CD14-positive monocyte (primary cell): ENCODE measurements around the gene ZNF81. TPM values are rescaled to one million over a fixed set of nuclear protein-coding genes. Genes with fewer than 3 reads are reported as not detected.

Experiments
- DNase-seq, 3 donors: peaks; one replicate each; pipeline ENCODE4 v3.0.0-alpha.2; 2011 to 2022
- H2AFZ ChIP-seq: 2 replicates; pipeline ENCODE4 v1.6.0; 2012; ENCODE audit warnings: mild to moderate bottlenecking, low read depth, low read length, inconsistent platforms; ENCODE audit not compliant: insufficient read depth, poor library complexity, severe bottlenecking
- H3K27ac ChIP-seq, 2 donors: 1 replicate in 1 of 2; 2 replicates in 1 of 2; pipeline ENCODE4 v1.5.1; 2012 to 2013; ENCODE audit warnings: low read length in 2 of 2, control low read depth in 1 of 2, inconsistent platforms in 1 of 2, low read depth in 1 of 2, mild to moderate bottlenecking in 1 of 2
- H3K27me3 ChIP-seq, 2 donors: one replicate each; pipeline versions ENCODE4 v1.6.0 to v1.6.1; 2011 to 2013; ENCODE audit warnings: low read length in 2 of 2; ENCODE audit not compliant: control insufficient read depth in 2 of 2, insufficient read depth in 2 of 2
- H3K36me3 ChIP-seq, 2 donors: replicated peaks in 1 of 2; 1 replicate in 1 of 2; 2 replicates in 1 of 2; pipeline versions ENCODE4 v1.5.1 to v1.6.1; 2012 to 2013; ENCODE audit warnings: low read length in 2 of 2, control low read depth in 1 of 2, inconsistent platforms in 1 of 2, mild to moderate bottlenecking in 1 of 2; ENCODE audit not compliant: insufficient read depth in 2 of 2, control insufficient read depth in 1 of 2
- H3K4me1 ChIP-seq, 2 donors: 1 replicate in 1 of 2; 2 replicates in 1 of 2; pipeline versions ENCODE4 v1.5.1 to v1.6.1; 2012 to 2013; ENCODE audit warnings: low read length in 2 of 2, control low read depth in 1 of 2, inconsistent platforms in 1 of 2, mild to moderate bottlenecking in 1 of 2, moderate library complexity in 1 of 2; ENCODE audit not compliant: insufficient read depth in 2 of 2, control insufficient read depth in 1 of 2
- H3K4me2 ChIP-seq: replicated peaks from 2 replicates; pipeline ENCODE3; 2012; ENCODE audit warnings: low read length, moderate library complexity, mild to moderate bottlenecking; ENCODE audit not compliant: poor library complexity, severe bottlenecking; ENCODE audit errors: extremely low read depth
- H3K4me3 ChIP-seq, 3 experiments: fragments of 200-600 bp in 1 of 3; sonication (generic) in 1 of 3; replicated peaks in 1 of 3; 1 replicate in 2 of 3; 2 replicates in 1 of 3; pipeline ENCODE4 v1.5.1; 2011 to 2013; ENCODE audit warnings: low read length in 3 of 3, mild to moderate bottlenecking in 3 of 3, control low read depth in 2 of 3, low read depth in 2 of 3, inconsistent platforms in 1 of 3, moderate library complexity in 1 of 3
- H3K79me2 ChIP-seq: 2 replicates; pipeline ENCODE4 v1.6.0; 2012; ENCODE audit warnings: mild to moderate bottlenecking, control low read depth, inconsistent platforms, low read length, moderate library complexity; ENCODE audit not compliant: insufficient read depth
- H3K9ac ChIP-seq: 2 replicates; pipeline ENCODE4 v1.6.0; 2017; ENCODE audit warnings: low read length, mild to moderate bottlenecking; ENCODE audit not compliant: insufficient read depth, poor library complexity, severe bottlenecking
- H3K9me3 ChIP-seq, 2 donors: replicated peaks in 1 of 2; 1 replicate in 1 of 2; 2 replicates in 1 of 2; pipeline versions ENCODE4 v1.5.1 to v1.6.1; 2012 to 2013; ENCODE audit warnings: low read length in 2 of 2, control low read depth in 1 of 2; ENCODE audit not compliant: control insufficient read depth in 1 of 2, insufficient read depth in 1 of 2
- H4K20me1 ChIP-seq: 2 replicates; pipeline ENCODE4 v1.6.0; 2012; ENCODE audit warnings: mild to moderate bottlenecking, low read length, control low read depth, moderate library complexity; ENCODE audit not compliant: insufficient read depth
- H3K27ac Mint-ChIP-seq, 7 donors: one replicate each; pipeline ENCODE4 v1.8.0; 2020; ENCODE audit warnings: mild to moderate bottlenecking in 7 of 7, mixed read lengths in 7 of 7, moderate library complexity in 6 of 7, inconsistent platforms in 2 of 7
- H3K27me3 Mint-ChIP-seq, 3 donors: one replicate each; pipeline ENCODE4 v1.8.0; 2021 to 2022; ENCODE audit warnings: low read depth in 3 of 3, mild to moderate bottlenecking in 3 of 3, mixed read lengths in 3 of 3, moderate library complexity in 3 of 3, inconsistent platforms in 1 of 3
- H3K36me3 Mint-ChIP-seq, 2 donors: one replicate each; pipeline ENCODE4 v1.8.0; 2020; ENCODE audit warnings: mixed read lengths in 2 of 2, inconsistent platforms in 1 of 2, mild to moderate bottlenecking in 1 of 2
- H3K4me1 Mint-ChIP-seq: one replicate; pipeline ENCODE4 v1.8.0; 2020; ENCODE audit warnings: mild to moderate bottlenecking, mixed read lengths
- H3K4me3 Mint-ChIP-seq, 2 donors: one replicate each; pipeline ENCODE4 v1.8.0; 2020; ENCODE audit warnings: mild to moderate bottlenecking in 2 of 2, mixed read lengths in 2 of 2, moderate library complexity in 1 of 2
- H3K9me3 Mint-ChIP-seq, 7 donors: one replicate each; pipeline ENCODE4 v1.8.0; 2020 to 2022; ENCODE audit warnings: mixed read lengths in 7 of 7, mild to moderate bottlenecking in 6 of 7, moderate library complexity in 6 of 7, inconsistent platforms in 2 of 7
- whole genome bisulfite sequencing: methylation state at CpG from one replicate; pipeline ENCODE4 v1.1.5; 2013; ENCODE audit warnings: missing lambda C conversion rate; ENCODE audit not compliant: insufficient coverage; 5-methylcytosine and 5-hydroxymethylcytosine counted together
- intact Hi-C, 2 donors: fragments of 100-400 bp; cut with micrococcal nuclease; formaldehyde crosslinking; loops; one replicate each; pipeline versions ENCODE4 v1.15.0 to v1.15.1; 2023
- polyA plus RNA-seq, 3 donors: library from polyadenylated mRNA; depleted of rRNA in 1 of 3; unstranded in 2 of 3; stranded (reverse) in 1 of 3; fragments of 300-500 nt in 2 of 3; fragments of >200 nt in 1 of 3; fragmentation: Illumina TruSeq in 2 of 3; gene quantifications; 1 replicate in 2 of 3; 2 replicates in 1 of 3; pipeline ENCODE4 v1.2.3, GENCODE V29; 2012 to 2021
- TF ChIP-seq, protein P1 (sequence below): fragments of 200-600 bp; IDR thresholded peaks from one replicate; pipeline ENCODE4 v1.8.0; 2022; ENCODE audit warnings: antibody characterized with exemption, mild to moderate bottlenecking

The ZNF81 gene
- polyA plus RNA-seq, 3 donors: 1.7 to 3.4 (median 2.4) TPM

GRCh38 chrX:47863187-47863586 lies 26.5 kb downstream of the ZNF81 start:
- Mint-ChIP-seq H3K4me1 (no peaks in the 10 kb centered on the region), H3K9me3 (no peaks in the 10 kb centered on the region), H3K36me3 (peaks cover 30 to 33% of the 10 kb centered on the region in 2 donors), H3K27me3 (peaks cover 0 to 8% (median 0%) of the 10 kb centered on the region in 3 donors), H3K4me3 (no peak overlapping the region), H3K27ac (no peak overlapping the region)
- Histone ChIP-seq H4K20me1 (no peaks in the 10 kb centered on the region), H3K4me2 (no peak overlapping the region), H3K4me3 (no peak overlapping the region), H3K27me3 (no peaks in the 10 kb centered on the region), H2AFZ (no peak overlapping the region), H3K36me3 (peaks cover 15 to 42% of the 10 kb centered on the region in 2 donors), H3K27ac (no peak overlapping the region), H3K79me2 (no peaks in the 10 kb centered on the region), H3K9ac (no peak overlapping the region), H3K4me1 (no peaks in the 10 kb centered on the region), H3K9me3 (no peaks in the 10 kb centered on the region)
- WGBS: no CpG with 5 or more reads among the region's 2 CpGs
- intact Hi-C loops: no loop called here
- TF ChIP-seq, protein P1, sequence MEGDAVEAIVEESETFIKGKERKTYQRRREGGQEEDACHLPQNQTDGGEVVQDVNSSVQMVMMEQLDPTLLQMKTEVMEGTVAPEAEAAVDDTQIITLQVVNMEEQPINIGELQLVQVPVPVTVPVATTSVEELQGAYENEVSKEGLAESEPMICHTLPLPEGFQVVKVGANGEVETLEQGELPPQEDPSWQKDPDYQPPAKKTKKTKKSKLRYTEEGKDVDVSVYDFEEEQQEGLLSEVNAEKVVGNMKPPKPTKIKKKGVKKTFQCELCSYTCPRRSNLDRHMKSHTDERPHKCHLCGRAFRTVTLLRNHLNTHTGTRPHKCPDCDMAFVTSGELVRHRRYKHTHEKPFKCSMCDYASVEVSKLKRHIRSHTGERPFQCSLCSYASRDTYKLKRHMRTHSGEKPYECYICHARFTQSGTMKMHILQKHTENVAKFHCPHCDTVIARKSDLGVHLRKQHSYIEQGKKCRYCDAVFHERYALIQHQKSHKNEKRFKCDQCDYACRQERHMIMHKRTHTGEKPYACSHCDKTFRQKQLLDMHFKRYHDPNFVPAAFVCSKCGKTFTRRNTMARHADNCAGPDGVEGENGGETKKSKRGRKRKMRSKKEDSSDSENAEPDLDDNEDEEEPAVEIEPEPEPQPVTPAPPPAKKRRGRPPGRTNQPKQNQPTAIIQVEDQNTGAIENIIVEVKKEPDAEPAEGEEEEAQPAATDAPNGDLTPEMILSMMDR: no peak
- DNase-seq: no peak

- H3K4me1 Mint-ChIP-seq: no peaks in the 10 kb centered on the region
- Histone ChIP-seq H3K4me1 (no peaks in the 10 kb centered on the region), H3K36me3 (peaks cover 15 to 40% of the 10 kb centered on the region in 2 donors), H3K9me3 (no peaks in the 10 kb centered on the region), H2AFZ (no peak overlapping the region), H3K9ac (no peak overlapping the region), H3K27me3 (no peaks in the 10 kb centered on the region), H3K79me2 (no peaks in the 10 kb centered on the region), H3K4me2 (no peak overlapping the region), H4K20me1 (no peaks in the 10 kb centered on the region), H3K27ac (no peak overlapping the region), H3K4me3 (no peak overlapping the region)
- TF ChIP-seq, protein P1: no peak
- no peak overlapping the region for H3K27ac Mint-ChIP-seq
- intact Hi-C loops: no loop called here
- no peak overlapping the region for H3K4me3 Mint-ChIP-seq
- WGBS: 100% methylated on average over 1 of the region's 3 CpGs
- DNase-seq: no peak
- no peaks in the 10 kb centered on the region for H3K9me3 Mint-ChIP-seq
- H3K27me3 Mint-ChIP-seq: peaks cover 0 to 8% (median 0%) of the 10 kb centered on the region in 3 donors
- H3K36me3 Mint-ChIP-seq: peaks cover 26 to 33% of the 10 kb centered on the region in 2 donors
Observed at GRCh38 chrX:47864300-47864699, 27.6 kb downstream of the ZNF81 start.
